Thyroid gland (tissue), 4 donors: Measurements from ENCODE around the gene MICAL3.
"Not testable (repeated sequence)": the region's sequence is repeated elsewhere in the genome, so short reads cannot be mapped to it uniquely, and the experiment has no call there.

ENCODE experiments used
- POLR2A ChIP-seq, 2 donors: fragments of 450-650 bp; IDR thresholded peaks; one replicate each; pipeline ENCODE4 v1.6.1; 2017; ENCODE audit warnings: antibody characterized with exemption in 2 of 2, mild to moderate bottlenecking in 2 of 2, moderate library complexity in 1 of 2
- TF ChIP-seq, protein P1 (sequence below), 6 experiments: fragments of 200-600 bp in 3 of 6; fragments of 450-650 bp in 3 of 6; sonication (generic) in 3 of 6; IDR thresholded peaks; one replicate each; pipeline ENCODE4 v1.5.1; 2016 to 2019; ENCODE audit warnings: antibody characterized with exemption in 6 of 6, mild to moderate bottlenecking in 2 of 6, inconsistent platforms in 1 of 6, moderate library complexity in 1 of 6

DNA sequence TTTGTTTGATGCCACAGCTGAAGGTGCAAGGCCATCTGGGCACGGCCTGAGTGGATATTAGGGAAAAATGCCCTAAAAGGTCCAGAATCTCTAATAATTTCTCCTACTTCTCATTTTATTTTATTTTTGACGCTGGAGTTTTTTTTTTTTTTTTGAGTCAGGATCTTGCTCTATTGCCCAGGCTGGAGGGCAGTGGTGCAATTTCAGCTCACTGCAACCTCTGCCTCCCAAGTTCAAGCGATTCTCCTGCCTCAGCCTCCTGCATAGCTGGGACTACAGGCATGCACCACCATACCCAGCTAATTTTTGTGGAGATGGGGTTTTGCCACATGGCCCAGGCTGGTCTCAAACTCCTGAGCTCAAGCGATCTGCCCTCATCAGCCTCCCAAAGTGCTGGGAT, 1.5 kb upstream of the MICAL3 start:
- TF ChIP-seq, protein P1, sequence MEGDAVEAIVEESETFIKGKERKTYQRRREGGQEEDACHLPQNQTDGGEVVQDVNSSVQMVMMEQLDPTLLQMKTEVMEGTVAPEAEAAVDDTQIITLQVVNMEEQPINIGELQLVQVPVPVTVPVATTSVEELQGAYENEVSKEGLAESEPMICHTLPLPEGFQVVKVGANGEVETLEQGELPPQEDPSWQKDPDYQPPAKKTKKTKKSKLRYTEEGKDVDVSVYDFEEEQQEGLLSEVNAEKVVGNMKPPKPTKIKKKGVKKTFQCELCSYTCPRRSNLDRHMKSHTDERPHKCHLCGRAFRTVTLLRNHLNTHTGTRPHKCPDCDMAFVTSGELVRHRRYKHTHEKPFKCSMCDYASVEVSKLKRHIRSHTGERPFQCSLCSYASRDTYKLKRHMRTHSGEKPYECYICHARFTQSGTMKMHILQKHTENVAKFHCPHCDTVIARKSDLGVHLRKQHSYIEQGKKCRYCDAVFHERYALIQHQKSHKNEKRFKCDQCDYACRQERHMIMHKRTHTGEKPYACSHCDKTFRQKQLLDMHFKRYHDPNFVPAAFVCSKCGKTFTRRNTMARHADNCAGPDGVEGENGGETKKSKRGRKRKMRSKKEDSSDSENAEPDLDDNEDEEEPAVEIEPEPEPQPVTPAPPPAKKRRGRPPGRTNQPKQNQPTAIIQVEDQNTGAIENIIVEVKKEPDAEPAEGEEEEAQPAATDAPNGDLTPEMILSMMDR (IDR thresholded peaks at IDR 0.05), result not testable (repeated sequence)
- not testable (repeated sequence) for TF ChIP-seq POLR2A (IDR thresholded peaks at IDR 0.05)
